Activated CD8-positive, alpha-beta memory T cell treated with anti-CD3 and anti-CD28 coated beads, Interleukin-2, amount 50 U/mL, for 4 hours (primary cell): ENCODE measurements around the gene TRAF6.
"Not testable (repeated sequence)": the region's sequence is repeated elsewhere in the genome, so short reads cannot be mapped to it uniquely, and the experiment has no call there.

ENCODE experiments used
- DNase-seq: peaks from one replicate; pipeline ENCODE4 v3.0.0-alpha.2; 2020

Gene TRAF6

DNA sequence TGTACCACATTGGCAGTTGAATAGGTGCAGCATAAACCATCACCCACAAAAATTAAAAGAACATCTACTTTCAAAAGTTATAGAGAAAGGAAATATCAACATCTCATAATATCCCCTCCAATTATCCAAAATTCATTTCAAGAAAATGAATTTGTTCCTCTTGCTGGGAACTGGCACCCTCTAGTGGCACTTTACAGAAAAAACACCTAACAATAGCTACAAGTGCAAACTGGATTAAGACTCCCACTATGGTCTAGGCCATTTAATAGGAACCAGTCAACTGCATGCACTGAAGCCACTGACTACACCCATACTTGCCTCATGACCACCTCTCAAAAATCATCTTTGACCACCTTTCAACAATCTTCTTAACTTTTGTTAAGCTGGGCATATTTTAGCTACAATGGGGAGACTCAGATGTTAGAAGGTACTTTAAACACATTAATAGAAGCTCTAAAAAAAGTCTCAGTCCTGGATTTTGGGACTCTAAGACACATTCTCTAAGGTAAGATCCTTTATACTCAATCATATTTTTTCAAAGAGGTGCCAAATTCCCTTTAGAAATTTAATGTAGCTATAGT, 17.3 kb downstream of the TRAF6 start:
- no peak for DNase-seq

DNA sequence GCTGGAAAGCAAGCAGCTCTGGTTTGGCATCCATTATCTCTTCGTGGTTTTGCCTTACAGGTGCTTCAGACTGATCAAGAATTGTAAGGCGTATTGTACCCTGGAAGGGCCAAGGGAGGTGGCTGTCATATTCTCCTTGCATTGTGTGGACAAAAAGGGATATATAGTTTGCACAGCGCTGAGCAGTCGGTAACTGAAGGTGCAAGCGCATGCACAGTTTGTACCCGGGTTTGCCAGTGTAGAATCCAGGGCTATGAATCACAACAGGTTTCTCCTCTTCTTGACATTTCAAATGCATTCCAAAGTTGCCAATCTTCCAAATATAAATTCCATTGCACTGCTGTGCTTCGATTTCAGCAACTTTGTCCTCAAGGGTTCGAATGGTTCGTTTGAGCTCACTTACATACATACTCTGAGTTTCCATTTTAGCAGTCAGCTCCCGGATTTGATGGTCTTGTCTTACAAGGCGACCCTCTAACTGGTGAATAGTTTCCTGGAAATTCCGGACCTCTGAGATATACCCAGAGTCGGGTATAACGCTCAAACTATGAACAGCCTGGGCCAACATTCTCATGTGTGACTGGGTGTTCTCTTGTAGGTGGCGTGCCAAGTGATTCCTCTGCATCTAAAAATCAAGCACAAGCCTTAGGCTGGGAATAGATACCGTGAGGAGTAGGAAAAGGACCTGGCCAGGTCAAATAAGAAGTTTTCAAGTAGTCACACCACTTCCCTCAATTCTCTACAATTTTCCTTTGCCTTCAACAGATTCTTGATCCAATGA, 19.9 kb downstream of the TRAF6 start:
- no peak for DNase-seq

GRCh38 chr11:36488096-36488495, 22.0 kb downstream of the TRAF6 start:
- no peak for DNase-seq

- no peak for DNase-seq
Measured at GRCh38 chr11:36487619-36488018, 22.5 kb downstream of the TRAF6 start.

DNA sequence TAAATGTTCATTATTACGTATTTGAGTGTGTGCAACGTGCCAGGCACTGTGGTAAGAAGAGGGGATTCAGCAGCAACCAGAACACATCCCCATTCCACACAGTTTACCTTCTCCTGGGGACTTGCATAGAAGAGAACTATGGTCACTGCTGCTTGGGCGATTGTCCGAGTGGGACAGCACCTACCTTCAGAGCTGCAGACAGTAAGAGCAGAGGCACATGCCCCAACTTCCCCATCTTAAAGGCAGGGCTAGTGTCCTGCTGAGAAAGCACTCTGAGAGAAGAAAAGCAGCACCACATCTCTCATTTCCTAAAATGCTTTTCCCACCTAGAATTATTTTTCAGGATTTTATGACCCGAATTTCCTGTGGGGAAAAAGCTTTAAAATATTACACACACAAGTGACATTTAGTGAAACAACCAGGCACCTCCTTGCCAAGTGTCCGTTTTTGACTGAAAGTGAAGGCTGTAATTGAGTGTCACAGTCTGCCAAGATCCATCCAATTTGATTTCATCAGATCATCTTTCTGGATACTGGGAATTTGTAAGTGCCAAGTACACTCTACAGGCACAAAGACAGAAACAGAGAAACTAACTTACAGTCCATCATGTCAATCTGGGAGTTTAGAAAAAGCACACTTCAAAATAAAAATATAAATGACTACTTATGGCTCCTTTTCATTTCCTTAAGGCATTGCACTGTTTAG, 24.6 kb downstream of the TRAF6 start:
- no peak for DNase-seq

- not testable (repeated sequence) for DNase-seq
Measured at GRCh38 chr11:36483042-36483441, 27.0 kb downstream of the TRAF6 start.

GRCh38 chr11:36480833-36481232, 29.2 kb downstream of the TRAF6 start:
- no peak for DNase-seq

DNA sequence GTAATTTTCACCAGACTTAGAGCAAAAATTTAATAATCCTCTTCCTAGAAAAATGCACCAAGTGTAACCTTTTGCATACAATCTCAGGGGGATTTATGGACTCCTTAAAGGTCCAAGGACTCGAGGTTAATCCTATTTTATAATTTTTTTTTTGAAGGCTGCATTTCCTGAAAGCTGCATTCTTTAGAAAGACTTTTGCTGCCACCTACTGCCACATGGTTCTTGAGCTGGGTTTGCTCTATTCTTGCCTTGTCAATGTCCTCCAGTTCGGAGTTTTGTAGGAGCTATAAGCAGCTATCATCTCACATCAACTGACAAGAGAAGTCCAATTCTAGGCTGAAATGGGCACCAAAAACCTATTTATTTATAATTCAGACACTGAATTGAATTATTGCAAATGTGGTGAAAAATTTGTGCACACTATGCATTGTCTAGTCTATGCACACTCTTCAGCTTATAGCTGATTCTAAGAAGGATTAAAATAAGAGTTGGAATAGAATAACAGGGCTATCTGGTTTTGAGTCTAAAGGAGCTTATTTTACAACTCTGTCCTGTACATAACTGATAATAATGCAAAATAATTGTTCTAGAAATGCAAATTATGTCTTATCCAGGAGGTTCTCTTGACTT, 31.3 kb downstream of the TRAF6 start:
- DNase-seq, result no peak

GRCh38 chr11:36475192-36475591, 34.9 kb downstream of the TRAF6 start:
- DNase-seq, result no peak

DNA sequence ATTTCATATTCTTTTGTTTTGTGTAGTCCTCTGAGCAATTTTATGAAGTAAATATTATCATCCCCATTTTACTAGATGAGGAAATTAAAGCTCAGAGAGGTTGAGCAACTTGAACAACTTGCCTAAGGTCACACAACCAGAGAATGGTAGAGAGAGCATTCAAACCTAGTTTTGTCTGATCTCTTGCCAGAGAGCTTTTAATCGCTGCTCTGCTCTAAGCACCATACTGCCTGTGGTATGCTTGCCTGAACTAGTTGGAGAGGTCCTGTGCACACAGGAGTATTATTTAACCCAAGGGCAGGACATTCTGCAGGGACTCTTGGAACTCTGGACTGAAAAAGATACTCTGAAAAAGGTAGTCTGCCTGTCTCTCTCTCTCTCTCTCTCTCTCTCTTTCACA, 38.5 kb downstream of the TRAF6 start:
- DNase-seq, result no peak

DNA sequence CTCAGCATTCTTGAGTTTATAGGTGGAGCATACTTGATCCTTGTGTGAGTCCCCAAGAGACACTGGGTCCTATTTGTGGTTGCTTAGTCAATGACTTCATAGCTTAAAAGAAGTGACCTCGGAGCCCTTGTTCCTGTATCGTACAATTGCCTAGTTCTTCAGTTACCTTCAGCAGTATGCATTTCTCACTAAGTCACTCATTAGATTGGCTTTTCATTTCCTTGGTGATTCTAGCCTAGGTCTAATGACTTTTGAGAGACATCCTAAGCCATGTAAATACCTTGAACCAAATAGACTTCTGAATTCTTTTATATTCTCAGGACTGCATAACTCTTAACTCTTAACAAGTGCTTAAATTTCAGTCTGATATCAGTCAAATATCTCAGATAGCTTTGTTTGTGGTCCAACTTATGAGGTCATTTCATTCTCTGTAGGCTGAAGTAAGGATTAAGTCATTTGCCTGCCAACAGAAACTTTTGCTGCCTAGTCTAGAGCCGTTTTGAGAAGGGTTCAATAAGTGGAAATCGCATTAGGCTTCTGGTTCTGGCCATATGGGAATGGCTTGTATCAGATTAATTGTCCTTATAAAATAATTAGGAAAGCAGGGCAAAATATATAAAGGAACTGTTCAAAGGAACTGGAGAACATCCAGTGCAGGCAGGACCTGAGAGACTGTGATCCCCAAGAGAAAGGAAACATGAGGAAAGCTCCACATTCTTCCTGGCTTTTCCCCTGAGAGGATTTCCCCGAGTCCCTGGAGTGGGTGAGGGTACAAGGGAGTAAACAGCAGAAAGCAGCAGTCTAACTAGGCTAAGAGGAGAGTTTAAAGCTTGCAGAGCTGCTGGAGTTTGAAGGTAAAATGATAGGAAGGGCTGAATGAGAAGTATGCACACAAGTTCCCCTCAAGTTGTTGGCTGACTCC, 39.9 kb downstream of the TRAF6 start:
- DNase-seq, result no peak

- no peak for DNase-seq
Measured at GRCh38 chr11:36469063-36469462, 41.0 kb downstream of the TRAF6 start.

- DNase-seq, result no peak
Measured at GRCh38 chr11:36467916-36468315, 42.2 kb downstream of the TRAF6 start.

DNA sequence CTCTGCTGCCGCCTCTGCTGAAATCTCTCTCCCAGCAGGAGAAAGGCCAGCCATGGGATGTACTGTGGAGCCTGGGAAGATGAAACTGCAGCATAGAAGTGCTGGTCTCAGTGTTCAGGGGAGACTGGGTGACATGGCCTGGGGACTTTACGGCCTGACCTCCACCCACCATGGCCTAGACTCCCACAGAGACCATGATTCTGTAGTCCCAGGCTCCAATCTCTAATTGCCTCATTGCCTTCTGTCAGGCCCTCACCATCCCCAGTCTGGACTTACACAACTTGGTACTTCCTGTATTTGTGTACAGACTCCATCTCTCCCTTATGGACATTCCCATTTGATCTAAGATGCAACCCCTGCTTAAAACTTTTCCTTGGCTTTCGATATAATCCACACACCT, 43.1 kb downstream of the TRAF6 start:
- DNase-seq, result no peak

DNA sequence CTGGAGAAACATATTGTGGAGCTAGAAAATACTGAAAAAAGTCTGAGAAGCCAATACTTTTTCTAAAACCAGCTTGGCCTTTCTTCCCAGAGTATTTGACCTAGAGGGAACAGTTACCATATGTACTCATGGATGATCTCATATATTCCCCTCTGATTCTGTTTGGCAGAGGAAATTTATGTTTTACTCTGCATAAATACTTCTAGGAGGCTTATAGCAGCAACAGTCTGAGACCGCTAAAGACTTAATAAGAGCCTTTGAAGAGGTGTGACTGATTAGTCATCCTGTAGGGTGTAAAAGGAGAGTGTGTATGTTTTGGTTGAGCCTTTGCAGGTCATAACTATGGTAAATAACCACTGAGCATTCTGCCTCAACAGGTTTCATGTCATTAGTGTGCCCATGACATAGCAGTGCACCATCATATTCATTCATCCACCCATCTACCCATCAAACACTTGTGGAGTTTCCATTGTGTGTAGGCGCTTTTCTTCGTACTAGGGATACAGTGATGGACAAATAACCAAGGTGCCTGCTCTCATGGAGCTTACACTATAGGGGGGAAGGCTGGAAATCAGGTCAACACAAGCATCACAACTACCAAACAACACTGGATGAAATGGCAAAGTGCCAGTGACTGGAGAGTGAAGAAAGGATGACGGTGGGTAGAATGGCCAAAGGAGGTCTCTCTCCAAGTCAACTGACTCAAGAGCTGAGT, 44.5 kb downstream of the TRAF6 start:
- DNase-seq, result no peak

- DNase-seq, result no peak
Measured at GRCh38 chr11:36464720-36465119, 45.4 kb downstream of the TRAF6 start.

DNA sequence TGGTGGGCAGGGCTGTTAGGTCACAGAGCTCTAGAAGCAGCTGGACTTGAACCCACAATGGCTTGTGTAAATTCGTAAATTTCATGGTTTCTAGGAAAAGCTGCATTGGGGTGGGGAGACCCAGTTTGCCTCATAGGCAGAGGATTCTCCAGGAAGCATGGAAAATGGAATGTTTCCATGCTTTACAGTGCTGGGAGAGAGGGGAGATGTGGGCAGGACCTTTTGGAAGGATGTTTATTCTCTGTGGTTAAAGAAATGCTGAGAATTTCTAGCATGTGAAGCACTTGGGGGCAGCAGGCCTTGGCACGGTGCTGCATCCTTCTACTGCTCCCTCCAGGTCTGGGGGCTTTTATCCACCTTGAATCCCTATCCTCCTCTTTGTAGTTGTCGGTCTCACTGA, 46.3 kb downstream of the TRAF6 start:
- no peak for DNase-seq

DNA sequence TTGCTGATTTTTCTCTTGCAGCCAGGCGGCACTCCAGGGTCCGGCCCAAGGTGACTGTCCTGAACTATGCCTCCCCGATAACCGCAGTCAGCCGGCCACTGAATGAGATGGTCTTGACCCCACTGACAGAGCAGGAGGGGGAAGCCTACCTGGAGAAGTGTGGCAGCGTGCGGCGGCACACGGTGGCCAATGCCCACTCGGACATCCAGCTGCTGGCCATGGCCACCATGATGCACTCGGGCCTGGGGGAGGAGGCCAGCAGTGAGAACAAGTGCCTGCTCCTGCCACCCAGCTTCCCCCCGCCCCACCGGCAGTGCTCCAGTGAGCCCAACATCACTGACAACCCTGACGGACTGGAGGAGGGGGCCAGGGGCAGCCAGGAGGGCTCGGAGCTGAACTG, 47.8 kb downstream of the TRAF6 start:
- no peak for DNase-seq

DNA sequence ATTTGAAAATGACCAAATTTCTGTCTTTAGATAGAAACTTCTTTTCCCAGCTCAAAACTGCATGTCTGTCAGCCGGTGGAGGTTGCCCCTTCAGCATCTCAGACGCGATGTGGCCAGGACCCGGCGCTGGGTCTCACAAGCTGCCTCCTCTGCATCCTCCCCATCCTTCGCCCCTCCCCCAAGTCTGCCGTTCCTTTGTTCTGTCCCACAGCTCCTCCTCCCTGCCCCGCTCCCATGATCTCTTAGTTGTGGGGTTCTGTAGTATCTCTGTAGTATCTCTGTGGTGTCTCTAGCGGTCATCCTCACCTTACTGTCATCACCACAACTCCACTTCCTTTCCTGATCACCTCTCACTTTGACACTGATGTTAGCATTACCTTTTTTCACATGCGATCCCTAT, 49.9 kb downstream of the TRAF6 start:
- no peak for DNase-seq

DNA sequence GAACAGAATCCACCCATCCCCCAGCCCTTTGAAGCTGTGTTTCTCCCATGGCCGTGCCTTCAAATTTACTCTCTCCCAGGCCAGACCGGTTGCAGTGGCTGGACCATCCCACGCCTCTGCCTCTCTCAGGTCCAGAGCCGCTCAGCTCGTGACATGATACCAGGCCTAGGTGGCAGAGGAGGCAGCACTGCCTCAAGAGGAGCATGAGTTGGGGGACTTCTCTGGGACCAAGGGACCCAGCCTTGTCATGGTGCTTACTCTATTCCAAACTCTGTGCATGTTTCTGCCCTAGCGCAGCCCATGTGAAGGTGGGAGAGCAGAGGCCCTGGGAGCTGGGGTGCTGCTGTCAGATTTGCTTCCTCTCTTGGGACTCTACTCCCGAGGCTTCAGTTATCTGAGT, 51.0 kb downstream of the TRAF6 start:
- DNase-seq, result no peak

GRCh38 chr11:36458129-36458915, 51.8 kb downstream of the TRAF6 start:
- DNase-seq, result no peak
